ENCODE data around the gene MICALL1. TPM values are rescaled to one million over a fixed set of nuclear protein-coding genes. Genes with fewer than 3 reads are reported as not detected.
"Not testable (repeated sequence)": the region's sequence is repeated elsewhere in the genome, so short reads cannot be mapped to it uniquely, and the experiment has no call there.

Gene MICALL1
- polyA plus RNA-seq, 4 donors: 28.3 to 32.4 (median 30.1) TPM

DNA sequence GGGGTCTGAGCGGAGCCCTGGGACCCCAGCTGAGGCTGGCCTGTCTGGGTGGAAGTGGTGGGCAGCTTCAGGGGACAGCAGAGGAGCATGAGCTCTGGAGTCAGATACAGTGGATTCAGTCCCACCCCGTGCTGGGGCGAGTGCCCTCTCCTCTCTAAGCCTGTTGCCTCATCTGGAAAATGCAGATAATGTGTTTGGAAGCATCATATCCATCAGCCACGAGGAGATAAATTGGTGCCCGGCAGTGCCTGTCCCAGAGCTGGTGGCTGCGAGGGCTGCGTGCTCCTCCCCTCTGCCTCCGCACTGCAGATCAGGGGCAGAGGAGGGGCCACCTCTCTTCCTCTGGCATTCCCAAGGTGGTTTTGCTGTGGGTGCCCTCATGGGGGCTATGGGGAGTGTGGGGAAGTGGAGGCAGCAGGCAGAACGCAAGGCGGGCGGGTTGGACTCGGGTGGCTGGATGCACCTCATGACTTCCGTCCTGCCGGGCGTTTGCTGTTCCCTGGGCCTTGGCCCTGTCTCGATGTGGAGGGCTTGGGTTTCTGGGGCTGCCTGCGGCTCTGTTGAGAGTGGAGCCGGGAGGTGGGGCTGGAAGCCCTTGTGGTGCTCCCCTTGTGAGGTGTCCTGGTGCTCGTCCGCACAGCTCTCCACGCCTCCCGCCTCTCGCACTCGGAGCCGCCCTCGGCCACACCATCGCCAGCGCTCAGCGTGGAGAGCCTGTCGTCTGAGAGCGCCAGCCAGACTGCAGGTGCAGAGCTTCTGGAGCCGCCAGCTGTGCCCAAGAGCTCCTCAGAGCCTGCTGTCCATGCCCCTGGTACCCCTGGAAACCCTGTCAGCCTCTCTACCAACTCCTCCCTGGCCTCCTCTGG, 20.9 kb downstream of the MICALL1 start:
- DNase-seq (ENCODE audit: low read depth in 4 of 4, low spot score in 2 of 4): no peak

DNA sequence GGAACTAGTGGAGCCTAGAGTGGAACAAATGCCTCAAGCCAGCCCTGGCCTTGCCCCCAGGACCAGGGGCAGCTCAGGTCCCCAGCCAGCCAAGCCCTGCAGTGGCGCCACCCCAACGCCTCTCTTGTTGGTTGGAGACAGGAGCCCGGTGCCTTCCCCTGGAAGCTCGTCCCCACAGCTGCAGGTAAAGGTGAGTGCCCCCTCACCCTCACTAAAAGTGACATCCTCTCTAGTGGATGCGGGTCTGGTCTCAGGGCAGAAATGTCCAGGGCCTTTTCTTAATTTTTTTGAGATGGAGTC, 21.5 kb downstream of the MICALL1 start:
- DNase-seq (ENCODE audit: low read depth in 4 of 4, low spot score in 2 of 4): no peak

DNA sequence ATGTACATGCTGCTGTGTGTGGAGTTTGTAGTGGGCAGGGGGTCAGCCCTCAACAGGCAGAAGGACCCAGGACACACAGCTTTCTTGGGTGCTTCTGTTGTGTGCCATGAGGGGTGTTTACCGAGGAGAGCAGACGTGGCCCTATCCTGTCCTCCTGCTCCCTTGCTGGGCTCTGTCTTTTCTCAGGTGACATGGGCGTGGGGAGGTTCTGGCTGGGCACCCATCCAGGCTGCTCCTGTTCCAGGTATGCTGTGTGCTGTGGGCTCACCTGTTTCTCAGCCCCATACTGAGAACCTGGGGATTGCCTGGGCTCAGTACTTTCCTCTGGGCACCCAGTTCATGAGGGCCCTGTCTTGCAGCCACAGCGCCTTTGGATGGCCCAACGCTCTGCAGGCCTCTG, 23.3 kb downstream of the MICALL1 start:
- DNase-seq (ENCODE audit: low read depth in 4 of 4, low spot score in 2 of 4): no peak

DNA sequence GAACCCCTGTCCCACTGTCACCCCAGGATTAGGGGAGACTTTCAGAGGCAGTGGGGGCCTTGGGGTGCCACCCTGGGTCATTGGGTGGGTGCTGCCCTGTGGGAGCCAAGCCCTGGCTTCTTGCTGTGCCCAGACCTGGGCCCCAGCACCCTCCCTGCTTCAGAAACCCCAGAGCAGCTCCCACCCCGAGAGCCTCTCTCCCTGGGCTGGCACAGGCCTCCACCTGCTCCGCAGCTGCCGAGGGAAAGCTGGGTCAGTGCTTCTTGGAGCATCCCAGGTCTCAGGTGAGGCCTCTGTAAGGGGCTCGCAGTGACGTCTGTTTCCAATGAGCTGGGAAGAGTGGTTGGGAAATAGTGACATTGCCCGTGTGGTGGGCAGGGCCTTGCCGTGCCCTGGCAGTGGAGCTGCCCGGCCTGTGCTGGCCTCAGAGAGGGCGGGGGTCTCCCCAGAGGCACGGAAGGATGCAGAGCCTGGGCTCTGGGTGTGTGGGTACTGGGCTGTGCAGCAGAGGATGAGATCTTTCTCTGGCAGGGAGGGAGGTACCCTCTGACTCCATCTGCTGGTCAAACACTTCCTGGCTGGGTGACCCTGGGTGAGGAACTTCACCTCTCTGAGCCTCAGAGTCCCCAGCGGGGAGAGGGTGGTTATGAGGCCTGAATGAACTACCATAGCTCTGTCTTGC, 24.3 kb downstream of the MICALL1 start:
- no peak for DNase-seq (ENCODE audit: low read depth in 4 of 4, low spot score in 2 of 4)

DNA sequence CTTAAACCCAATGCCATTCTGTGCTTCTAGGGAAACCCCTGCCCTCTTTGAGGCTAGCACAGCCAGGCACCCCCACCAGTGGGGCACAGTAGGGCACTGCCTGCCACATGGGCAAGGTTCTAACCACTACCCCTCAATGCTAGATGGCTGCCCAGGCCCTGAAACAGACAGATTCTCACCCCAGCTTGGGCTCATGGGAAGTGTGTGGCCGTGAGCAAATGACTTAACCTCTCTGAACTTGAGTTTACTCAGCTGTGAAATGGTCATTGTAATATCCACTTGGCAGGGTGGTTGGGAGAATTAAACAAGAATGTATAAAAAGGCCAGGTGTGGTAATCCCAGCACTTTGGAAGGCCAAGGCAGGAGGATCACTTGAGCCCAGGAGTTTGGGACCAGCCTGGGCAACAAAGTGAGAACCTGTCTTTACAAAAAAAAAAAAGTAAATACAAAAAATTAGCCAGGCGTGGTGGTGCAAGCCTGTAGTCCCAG, 24.9 kb downstream of the MICALL1 start:
- DNase-seq (ENCODE audit: low read depth in 4 of 4, low spot score in 2 of 4): no peak

DNA sequence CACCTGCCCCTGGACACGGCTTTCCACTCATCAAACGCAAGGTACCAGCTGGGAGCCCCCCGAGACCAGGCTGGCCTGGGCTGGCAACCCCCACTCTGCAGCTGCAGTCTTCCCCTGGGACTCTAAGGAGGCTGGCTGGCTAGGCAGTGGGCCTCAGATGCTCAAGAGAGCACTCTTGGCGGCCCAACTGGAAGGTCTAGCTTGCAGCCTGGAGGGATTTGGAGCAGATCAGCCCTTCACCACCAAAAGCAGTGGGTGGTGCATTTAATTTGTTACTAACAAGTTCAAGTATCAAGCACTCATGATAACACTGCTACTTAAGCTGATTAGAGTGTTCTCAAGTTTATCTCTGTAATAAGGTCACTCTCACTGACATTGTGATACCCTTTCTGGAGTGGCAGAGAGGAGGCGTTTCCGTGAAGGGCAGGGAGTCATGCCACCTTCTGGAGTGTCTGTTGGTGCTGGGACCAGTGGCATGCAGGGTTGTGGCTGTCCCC, 25.8 kb downstream of the MICALL1 start:
- DNase-seq (ENCODE audit: low read depth in 4 of 4, low spot score in 2 of 4): no peak

DNA sequence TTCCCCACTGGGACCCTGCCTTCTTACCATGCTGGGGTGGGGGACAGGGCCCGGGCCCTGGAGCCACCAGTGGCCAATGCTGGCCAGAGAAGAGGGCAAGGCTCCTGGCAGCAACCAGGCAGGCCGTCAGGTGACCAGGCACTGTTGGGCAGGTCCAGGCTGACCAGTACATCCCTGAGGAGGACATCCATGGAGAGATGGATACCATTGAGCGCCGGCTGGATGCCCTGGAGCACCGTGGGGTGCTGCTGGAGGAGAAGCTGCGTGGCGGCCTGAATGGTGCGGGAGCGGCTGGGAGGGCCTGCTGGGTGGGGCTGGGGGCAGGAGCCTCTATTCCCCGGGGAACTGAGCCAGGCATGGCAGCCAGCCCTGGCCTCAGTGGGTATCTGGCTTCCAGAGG, 26.3 kb downstream of the MICALL1 start:
- no peak for DNase-seq (ENCODE audit: low read depth in 4 of 4, low spot score in 2 of 4)

DNA sequence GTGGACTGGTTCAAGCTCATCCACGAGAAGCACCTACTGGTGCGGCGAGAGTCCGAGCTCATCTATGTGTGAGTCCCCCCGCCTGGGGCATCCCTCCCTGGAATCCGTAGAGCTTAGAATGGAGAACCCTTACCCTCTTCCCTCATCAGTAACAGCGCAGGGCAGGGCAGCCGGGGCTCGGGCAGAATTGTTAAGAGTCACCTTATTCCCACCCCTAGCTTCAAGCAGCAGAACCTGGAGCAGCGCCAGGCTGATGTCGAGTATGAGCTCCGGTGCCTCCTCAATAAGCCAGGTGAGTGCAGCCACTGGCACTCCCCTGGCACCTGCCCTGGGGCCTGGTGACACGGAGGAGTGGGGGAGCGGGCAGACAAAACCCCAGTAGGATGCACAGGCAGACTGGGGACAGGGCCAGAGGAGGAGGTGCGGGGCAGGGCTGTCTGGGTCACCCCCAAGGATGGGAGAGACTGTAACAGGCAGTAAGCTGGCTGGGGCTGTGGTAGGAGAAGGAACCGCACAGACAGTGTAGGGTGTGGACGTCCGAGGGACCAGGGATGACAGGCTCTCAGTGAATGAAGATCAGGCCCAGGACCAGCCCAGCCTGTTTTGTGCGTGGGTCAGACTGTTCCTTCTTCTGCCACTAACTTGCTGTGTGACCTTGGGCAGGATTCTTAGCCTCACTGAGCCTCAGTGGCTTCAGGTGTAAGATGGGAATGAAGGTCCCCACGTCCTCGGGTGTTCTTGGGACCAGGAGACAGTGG, 26.9 kb downstream of the MICALL1 start:
- DNase-seq (ENCODE audit: low read depth in 4 of 4, low spot score in 2 of 4): no peak

DNA sequence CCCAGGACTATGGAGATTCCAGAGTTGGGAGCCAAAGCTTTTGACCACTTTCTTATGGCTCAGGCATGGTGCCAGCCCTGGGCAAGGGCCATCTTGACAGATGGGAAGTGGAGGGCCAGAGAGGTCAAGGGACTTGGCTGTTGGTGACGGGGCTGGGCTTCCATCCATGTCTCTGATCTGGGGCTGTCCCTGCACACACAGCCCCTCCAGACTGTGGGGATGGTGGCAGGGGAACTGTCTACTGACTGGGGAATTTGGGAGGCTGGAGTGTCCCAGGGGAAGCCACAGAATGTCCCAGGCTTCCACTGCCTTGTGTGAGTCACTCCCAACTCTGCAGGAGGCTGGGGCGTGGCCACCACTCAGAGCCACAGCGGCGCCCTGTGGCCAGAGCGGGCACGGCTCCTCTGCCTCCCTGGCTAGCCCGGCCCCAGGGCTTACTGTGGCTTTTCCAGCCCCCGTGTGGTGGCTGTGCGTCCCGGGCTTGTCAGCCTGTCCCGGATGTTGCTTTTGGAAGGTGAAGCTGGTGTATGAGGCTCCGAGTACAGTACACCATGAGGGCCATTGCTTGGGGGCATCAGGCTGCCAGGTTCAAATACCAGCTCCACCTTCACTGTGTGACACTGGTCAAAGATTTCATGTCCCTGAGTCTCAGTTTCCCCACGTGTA, 27.7 kb downstream of the MICALL1 start:
- peak in 2 of 4 donors; percentile 60 to 76 for DNase-seq (ENCODE audit: low read depth in 4 of 4, low spot score in 2 of 4)

DNA sequence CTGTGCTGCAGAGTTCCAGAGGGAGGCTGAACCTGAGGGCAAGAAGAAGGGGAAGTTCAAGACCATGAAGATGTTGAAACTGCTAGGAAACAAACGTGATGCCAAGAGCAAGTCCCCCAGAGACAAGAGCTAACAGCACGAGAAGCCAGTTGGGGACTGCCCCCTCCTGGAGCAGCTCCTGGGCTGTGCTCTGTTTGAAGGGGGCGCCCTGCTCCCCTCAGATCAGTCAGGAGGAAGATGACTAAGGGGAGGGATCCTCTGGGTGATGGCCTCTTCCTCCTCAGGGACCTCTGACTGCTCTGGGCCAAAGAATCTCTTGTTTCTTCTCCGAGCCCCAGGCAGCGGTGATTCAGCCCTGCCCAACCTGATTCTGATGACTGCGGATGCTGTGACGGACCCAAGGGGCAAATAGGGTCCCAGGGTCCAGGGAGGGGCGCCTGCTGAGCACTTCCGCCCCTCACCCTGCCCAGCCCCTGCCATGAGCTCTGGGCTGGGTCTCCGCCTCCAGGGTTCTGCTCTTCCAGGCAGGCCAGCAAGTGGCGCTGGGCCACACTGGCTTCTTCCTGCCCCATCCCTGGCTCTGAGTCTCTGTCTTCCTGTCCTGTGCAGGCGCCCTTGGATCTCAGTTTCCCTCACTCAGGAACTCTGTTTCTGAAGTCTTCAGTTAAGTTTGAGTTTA, 34.7 kb downstream of the MICALL1 start:
- DNase-seq (ENCODE audit: low read depth in 4 of 4, low spot score in 2 of 4): no peak

DNA sequence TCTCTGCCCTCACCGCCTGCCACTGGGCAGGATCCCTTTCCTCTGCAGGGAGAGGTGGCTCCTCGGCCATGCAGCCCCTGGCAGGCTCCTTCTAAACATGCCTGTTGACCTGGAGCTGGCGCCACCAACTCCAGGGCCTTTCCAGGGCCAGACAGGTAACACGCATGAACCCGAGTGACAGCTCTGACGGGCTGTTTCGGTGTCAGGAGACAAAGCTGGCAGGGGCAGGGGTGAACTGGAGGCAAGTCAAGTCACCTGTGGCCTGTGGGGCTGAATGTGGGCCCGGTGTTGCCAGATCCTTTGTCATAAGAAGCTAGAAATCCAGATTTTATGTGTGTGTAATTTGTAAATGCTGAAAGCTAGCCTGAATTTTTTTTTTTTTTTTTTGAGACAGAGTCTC, 36.0 kb downstream of the MICALL1 start:
- no peak for DNase-seq (ENCODE audit: low read depth in 4 of 4, low spot score in 2 of 4)

DNA sequence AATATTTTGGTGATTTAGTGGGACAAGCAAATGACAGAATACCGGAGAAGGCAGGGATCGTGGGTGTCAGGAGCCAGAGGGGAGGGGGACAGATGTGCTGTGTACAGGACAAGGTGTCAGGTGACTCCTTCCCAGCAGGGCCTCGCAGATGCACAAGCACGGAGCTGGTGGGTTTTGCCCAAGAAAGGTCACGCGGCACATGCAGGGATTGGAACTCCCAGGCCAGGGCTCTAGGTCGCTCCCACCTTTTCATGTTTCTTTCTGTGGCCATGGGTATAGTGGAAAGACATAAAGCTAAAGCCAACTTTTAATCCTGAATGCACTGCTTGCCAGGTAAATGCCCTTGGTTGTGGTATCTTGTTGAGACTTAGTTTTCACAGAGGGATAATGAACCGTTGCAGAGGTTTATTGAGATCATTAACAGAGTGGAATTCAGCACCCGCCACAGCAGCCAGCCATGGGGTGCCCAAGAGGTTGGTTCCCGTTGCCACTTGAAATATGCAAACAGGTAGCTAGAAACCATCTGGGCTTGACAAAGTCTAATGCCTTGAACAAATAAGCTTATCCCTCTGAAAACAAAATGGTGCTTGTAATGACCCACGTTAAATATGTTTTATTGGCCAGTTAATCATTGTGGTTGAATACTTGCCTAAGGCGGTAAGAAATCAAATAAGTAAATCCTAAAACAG, 37.2 kb downstream of the MICALL1 start:
- DNase-seq (ENCODE audit: low read depth in 4 of 4, low spot score in 2 of 4): no peak

DNA sequence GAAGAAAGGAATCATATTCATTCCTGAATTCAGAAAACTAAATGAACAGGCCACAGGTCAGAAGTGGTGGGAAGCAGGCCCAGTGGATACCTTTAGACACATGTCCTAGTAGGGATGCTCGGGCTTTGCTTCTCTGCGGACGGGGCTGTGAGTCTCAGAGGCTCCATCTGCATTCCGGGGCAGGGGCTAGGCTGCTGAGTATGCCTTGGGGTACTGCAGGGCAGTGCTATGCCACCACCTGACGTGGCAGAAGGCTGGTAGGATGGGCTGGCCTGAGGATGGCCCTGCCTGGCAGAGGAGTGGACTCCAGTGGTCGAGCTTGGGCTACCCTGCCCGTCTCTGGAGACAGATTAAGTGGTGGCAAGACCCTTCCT, 37.7 kb downstream of the MICALL1 start:
- DNase-seq (ENCODE audit: low read depth in 4 of 4, low spot score in 2 of 4): no peak

DNA sequence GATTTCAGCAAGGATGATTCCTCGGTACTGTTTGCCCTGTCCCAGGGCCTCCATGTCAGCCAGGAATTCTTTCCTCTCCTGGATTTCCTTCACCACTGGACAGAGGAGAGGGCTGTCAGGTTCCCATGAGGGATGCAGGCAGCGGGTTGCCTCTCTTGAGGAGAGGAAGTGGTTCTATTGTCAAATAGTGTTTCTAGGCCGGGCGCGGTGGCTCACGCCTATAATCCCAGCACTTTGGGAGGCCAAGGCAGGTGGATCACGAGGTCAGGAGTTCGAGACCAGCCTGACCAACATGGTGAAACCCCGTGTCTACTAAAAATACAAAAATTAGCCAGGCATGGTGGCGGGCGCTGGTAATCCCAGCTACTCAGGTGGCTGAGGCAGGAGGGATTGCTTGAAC, 38.3 kb downstream of the MICALL1 start:
- not testable (repeated sequence) for DNase-seq (ENCODE audit: low read depth in 4 of 4, low spot score in 2 of 4)

DNA sequence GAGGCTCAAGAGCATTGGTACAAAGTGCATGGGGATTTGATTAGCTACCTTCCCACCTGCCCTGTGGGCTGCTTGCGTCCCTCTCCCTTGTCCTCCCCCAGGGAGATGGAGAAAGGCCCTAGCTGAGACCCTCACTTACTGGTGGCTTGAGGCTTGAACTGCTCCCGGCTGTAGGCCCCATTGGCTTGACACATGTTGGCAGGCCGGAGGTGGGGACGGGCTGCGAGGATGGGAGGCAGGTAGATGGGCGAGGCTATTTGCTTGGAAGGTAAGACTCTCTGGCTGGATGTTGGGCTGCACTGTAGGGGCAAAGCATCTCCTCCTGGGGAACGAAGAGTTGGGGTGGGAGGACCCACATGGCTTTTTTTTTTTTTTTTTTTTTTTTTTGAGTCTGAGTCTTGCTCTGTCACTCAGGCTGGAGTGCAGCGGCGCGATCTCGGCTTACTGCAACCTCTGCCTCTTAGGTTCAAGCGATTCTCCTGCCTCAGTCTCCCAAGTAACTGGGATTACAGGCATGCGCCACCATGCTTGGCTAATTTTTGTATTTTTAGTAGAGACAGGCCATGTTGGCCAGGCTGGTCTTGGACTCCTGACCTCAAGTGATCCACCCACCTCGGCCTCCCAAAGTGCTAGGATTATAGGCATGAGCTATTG, 41.2 kb downstream of the MICALL1 start:
- DNase-seq (ENCODE audit: low read depth in 4 of 4, low spot score in 2 of 4): not testable (repeated sequence)

DNA sequence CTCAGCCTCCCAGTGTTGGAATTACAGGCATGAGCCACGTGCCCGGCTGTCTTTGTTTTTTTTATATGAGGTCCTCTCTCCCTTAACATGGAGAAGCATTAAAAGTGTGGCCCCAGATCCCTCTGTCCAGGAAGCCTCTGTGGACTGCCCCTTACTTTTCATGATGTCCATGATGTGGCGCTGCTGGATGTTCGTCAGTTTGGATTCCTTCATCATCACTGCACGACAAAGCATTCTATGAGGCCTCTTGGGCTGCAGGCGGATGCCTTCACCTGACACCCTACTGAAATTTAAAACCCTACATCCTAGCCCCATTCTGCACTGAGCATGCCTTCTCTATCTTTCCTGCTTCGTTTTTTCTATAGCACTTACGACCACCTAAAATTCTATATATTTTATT, 45.2 kb downstream of the MICALL1 start:
- DNase-seq (ENCODE audit: low read depth in 4 of 4, low spot score in 2 of 4): no peak

DNA sequence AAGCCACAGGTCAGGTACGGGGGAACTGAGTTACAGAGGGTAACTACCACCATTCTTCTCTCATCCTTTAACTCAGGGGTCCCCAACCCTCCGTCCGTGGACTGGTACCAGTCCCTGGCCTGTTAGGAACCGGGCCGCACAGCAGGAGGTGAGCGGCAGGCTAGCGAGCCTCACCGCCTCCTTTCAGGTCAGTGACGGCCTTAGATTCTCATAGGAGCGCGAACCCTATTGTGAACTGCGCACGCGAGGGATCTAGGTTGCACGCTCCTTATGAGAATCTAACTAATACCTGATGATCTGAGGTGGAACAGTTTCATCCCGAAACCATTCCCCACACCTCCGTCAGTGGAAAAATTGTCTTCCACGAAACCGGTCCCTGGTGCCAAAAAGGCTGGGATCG, 46.5 kb downstream of the MICALL1 start:
- not testable (repeated sequence) for DNase-seq (ENCODE audit: low read depth in 4 of 4, low spot score in 2 of 4)

DNA sequence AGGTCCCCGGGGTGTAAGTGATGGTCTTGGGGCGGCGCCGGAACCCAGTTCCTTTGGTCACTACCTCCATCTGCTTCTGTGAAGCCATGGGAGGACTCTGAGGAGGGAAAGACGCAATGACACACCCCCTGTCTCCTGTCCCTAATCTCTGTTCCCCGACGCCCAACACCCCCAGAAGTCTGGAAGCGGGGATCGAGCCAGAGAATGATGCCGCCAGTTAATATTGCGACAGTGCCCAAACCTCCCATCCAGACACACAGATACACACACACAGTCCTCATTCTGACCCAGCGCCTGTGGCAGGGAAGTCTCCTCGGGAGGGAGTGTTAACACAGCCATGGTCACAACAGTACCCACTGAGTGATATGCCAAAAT, 47.0 kb downstream of the MICALL1 start:
- no peak for DNase-seq (ENCODE audit: low read depth in 4 of 4, low spot score in 2 of 4)

Data from left renal cortex interstitium (tissue), 4 donors.